ENCODE results near the gene FTO.
A peak's percentile ranks its signal among the peaks of the same experiment; 100 is the strongest.

The FTO gene

DNA sequence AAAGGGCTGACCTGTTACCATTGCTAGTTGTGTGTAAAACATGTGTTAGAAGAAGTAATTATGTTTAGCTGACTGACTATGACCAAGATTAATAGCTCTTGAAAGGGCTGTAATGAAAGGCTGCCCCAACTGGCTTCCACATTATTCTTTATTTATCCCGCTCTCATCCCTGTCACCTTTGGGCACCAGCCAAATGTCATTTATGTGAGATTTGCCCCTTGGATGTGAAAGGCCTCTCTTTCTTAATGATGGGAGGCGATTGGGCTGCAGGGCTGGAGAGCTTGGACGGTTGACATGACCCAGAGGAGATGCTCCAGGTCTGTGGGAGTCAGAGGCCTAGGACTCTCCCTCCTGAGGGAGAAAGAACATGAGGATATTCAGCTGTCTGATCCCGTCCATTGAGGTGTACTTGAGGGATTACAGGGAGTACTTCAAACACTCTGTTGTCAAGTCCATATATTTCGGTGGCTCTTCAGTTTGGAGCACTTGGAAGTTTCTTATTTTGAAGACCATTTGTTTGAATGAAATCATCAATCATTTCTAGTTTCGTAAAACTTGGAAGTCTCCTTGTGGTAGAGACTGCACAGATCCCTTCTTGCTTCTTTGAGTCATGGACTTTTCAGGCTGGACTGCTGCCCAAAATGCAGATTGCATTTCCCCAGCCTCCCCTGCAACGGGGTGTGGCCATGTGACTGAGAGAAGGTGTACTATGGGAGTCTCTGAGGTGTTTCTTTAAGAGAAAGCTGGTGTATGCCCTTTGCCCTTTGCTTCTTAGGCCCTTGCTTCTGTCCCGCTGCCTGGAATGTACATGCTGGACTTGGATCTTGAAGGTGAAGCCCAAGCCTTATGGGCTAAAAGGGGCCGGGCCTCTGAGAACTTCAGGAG is 51.3 kb downstream of the FTO start:
- peak; percentile 47 for DNase-seq (ENCODE audit: low spot score)

DNA sequence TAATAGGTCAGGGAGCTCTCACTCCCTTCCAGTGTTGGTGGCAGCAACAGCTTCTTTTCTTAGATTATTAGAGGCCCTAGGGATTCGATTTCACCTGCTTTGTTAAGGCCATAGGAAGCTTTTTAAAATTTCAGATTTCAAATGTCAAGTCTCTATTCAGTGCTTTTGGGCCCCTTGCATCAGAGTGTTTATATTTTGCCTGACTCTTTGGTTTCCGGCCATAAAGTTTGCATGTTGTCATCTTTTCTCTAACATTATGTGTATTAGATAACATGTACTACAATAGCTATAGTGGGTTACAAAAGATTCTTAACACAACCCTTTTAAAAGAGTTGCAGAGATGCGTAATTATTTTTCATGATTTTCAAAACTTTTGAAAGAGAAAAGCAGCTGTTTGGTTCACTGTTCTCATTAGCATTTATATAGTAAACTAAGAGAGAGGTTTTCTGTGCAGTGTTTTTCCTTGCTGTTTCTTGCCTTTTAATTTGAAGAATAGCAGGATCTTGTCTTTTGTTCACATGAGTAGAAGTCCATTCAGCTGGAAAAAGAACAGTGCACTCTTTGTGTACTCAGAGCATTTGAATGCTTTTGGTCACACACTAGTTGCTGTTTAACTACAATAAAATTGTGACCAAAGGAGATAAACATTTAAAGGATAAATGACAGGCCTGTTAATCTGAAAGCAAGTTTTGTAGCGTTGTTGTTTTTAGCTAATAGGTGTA is 52.5 kb downstream of the FTO start:
- DNase-seq (ENCODE audit: low spot score): no peak

DNA sequence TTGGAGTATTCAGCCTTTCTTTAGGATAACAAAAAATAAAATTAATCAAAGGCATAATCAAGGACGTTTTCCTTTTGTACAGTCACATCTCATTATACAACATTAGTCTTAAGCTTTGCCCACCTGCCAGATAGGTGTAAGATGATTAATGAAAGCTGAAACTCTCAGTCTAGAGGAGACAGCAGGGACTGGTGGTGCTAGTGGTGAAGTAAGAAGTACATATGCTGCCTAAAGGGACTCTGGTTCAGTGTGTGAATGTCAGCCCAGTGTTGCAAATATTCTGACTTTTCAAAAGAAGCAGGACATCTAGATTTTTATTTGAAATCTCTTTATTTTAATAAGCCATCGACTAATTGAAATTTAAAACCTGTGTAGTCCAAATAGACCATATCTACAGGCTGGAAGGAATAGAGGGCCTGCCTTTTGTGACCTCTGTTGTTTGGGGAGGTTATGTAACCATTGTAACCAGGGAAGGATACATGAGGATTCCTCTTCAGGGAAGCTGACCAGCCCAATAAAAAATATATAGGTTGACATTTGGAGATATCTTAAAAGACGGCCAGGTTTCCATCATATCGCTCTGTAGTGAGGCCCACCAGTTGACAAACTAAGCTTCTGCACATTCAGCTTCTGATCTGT is 54.1 kb downstream of the FTO start:
- no peak for DNase-seq (ENCODE audit: low spot score)

DNA sequence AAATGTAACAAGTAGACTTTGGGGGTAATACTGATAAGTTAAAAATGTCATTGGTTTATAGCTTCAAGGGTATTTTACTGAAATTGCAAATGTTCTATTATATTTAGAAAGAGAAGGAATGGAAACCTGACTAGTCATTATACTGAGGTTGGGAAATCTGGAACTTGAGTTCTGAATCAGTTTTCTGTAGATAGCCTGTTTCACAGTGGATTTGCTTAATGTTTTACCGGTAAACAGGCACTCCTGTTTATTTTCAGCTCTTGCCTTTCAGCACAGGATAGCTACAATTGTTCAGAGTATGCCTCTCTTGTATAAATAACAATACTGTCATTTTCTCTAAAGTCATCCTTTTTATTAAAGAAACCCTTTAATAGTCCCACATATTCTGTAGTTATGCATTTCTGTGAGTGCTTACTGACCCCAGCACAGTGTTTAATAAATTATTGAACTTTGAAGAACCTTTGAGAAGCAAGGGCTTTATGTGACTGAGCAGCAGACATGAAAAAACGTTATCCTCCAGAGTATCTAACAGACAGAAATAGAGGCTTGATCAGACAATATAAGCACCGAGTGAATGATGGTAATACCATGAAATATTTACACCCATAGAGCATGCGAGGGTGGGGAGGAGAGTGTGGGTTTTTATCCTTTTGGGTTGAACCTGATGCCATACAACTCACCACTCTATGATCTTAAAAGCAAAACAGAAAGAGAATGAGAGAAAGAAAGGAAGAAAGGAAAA is 58.2 kb downstream of the FTO start:
- DNase-seq (ENCODE audit: low spot score): no peak

DNA sequence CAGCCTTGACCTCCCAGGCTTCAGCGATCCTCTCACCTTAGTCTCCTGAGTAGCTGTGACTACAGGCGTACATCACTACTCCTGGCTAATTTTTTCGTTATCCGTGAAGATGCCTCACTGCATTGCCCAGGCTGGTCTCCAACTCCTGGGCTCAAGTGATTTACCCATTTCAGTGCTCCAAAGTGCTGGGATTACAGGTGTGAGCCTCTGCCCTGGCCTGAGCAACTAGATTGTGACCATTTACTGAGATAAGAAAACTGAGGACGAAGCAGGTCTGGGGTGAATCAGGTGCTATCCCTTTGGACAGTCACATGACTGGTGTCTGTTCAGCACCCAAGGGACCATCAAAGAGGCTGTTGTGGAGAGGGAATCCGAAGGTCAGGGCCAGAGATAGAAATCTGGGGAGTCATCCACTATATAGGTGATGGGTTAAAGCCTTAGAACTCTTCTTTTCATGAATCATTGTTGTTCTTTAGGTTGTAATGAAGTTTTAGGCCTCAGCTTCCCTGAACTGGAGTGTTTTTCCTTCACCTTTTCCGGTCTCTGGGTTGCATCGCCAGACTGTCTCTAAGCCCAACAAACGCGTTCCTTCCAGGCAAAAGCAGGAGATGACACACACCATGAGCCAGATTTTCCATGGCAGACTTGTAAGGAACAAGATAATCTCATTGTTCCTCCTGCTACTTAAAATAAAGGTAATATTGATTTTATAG is 62.5 kb downstream of the FTO start:
- DNase-seq (ENCODE audit: low spot score): no peak

DNA sequence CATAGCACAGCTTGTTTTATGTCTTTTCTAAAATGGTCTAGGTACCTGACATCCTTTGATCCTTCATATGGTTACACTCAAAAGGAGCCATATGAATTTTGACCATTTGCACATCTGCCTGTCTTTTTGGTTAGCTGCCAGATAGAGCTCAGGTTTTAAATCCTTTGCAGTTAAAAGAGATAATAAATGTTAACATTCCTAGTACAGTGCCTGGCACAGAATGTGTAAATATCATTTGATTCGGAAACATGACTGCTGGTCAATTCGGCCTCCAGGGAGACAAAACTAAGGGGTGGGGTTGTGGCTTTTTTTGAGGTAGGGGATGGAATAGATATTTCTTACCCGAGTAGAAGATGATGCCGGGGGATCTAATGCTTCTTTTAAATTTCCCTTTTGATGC is 64.2 kb downstream of the FTO start:
- DNase-seq (ENCODE audit: low spot score): no peak

DNA sequence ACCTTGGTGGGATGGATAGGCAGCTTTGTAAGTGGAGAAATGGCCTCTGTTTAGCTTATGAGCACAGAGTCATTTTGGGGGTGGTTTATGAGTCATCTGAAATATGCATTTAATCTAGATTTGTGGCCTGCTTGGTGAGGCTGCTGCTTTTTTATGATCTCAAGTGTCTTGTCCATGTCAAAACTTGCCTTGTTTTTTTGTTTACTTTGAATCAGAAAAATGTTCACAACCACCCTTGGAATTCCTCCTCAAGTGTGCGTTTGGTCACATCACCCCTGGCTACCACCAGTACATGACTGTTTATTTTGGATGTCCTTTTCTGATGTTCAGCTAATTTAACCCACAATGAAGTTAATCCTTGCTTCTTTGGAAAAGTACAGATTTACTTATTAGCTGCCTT is 64.6 kb downstream of the FTO start:
- peak; percentile 67 for DNase-seq (ENCODE audit: low spot score)

DNA sequence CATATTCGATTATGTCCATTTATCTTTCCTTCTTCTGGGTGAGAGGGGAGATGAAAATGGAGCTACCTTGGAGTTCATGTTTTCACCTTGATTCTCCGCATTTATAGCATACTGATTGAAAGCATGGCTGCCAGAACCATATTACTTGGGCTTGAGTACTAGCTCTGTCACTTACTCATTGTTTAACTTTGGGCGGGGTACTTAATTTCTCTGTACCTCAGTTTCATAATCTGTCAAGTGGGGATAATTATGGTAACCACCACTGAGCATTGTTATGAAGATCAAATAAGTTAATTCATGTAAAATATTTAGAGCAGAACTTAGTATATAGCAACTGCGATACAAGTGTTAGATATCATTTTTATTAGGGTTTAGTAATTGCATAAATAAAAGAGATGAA is 65.2 kb downstream of the FTO start:
- DNase-seq (ENCODE audit: low spot score): no peak

DNA sequence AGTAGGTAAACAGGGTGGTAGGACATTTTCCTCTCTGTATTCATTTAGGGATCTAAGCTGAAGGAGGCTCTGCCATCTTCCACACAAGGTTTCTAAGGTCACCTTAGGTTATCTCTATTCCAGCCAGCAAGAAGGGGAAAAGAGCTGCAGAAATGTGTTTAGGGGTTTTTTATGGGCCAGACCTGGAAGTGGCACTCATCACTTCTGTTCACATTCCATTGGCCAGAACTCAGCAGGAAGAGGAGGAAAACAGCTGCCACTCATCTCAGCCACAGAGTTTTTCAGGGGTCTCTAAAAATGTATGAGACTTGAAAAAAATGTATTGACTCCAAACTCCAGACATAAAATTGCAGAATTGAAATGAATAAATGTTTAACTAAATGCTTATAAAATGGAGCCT is 65.8 kb downstream of the FTO start:
- DNase-seq (ENCODE audit: low spot score): no peak

DNA sequence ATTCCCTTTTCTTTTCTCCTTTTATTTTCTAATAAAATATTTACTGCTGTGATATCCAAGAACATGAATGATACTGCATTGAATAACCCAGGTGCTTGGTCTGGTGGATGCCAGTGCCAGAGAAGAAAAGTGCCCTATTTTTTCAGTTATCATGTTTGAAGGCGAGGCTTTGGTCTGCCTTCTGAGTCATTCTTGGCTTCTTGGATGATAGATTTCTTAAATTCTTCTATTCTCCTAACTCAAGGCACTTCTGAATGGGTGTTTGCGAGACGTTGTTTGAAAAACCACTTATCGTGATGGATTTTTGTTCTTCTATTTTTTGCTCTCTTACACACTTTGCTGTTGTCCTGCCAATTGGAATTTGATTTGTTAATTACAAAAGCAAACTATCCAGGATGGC is 66.7 kb downstream of the FTO start:
- no peak for DNase-seq (ENCODE audit: low spot score)

DNA sequence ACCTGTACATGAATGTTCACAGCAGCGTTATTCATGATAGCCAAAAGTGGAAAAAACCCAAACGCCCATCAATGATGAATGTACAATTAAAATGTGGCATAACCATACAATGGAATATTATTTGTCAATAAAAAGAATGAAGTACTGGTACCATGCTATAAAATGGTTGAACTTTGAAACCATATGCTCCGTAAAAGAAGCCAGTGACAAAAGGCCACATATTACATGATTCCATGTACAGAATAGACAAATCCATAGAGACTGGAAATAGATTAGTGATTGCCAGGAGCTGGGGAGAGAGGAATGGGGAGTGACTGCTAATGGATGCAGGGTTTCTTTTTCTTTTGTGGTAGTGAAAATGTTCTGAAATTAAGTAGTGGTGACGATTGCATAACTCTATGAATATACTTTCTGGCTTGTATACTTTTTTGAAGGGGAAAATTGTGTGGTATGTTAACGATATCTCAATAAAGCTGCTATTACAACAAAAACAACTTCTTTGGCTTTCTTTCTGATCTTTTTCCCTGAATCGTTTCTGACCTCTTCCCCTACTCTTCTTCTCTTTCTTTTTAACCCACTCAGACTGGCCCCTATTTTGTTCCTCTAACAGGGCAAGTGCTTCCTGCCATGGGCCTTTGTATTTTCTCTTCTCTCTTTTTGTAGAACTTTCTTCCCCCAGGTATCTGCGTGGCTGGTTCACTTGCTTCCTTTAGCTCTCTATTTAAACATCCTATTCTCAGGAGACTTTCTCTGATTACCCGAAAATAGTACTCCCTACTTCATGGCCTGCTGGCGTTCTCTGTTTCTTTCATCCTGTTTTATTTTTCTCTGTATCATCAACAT is 67.9 kb downstream of the FTO start:
- DNase-seq (ENCODE audit: low spot score): no peak

DNA sequence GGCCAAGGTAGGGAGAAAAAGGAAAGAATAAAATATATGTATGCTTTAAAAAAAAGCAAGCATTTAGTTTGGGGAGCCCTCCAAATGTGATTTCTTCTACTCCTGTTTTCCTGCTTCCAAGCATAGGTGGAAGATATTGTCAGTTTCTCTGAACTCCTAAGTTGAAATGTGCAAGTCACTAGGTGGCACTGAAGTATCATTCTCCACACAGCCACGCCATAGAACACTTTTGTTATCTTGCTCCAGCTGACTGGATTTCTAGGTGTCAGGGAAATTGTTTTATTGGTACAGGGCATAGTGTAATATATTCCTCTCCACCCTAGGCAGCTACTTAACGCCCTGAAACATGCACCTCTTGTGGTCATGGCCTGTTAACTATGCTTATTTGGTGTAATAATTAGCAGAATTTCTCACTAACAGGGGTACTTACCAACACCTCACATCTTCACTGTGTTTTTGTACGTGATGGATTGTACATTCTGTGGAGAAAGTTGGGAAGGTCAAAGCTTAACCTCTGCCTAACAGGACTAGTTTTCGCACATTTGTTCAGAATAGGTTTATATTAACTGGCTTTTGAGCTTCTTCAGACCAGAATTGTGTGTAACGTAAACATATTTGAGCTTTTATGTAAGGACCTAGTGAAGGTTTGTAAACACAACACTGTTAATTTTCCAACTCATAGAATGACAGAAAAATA is 69.3 kb downstream of the FTO start:
- DNase-seq (ENCODE audit: low spot score): peak; percentile 24

DNA sequence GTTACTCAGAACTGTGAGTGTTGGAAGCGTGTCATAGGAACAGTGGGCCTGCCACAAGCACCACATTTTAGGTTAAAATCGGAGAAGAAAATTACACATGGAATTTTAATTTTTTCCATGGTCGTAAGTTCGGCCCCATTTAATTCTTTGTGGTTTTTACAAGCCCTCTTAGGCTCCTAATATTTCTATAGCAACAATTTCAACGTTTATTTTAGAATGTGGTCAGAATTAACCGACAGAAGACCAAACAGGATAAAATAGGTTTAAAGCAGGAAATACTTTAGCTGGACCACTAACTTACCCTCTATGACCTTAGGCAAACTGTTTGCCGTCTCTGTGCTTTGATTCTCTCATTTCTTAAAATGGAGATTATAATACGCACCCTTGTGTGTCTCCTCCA is 69.9 kb downstream of the FTO start:
- DNase-seq (ENCODE audit: low spot score): no peak

DNA sequence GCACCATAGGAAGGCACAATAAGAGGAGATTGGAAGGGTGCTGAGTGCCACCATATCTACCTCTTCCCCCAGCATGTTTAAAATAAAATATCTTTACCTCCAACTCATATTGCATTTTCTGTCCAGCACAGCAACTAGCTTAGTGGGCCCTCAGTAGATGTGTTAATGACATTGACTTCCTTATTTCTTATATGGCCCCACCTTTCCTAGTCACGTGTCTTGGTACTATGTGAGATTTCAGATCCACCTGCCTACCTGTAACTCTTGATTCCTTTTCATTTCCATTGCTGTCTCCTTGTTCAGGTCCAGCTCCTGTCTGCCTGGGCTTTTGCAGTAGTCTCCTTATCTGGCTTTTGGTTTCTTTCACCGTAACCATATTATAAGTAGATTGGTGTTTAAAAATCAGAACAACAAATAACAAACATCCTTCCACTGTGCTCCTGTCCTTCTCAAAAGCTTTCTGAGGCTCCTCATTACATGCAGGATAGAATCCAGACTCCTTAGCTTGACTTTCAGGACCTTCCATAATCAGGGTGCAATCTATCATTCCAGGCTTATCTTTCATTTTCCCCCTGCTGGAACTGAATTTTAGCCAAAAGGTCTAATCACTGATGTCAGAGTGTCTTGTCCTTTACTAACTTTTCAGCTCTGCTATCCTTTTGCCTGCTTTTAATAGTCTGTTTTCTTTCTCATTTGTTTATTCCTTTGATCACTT is 71.3 kb downstream of the FTO start:
- no peak for DNase-seq (ENCODE audit: low spot score)

DNA sequence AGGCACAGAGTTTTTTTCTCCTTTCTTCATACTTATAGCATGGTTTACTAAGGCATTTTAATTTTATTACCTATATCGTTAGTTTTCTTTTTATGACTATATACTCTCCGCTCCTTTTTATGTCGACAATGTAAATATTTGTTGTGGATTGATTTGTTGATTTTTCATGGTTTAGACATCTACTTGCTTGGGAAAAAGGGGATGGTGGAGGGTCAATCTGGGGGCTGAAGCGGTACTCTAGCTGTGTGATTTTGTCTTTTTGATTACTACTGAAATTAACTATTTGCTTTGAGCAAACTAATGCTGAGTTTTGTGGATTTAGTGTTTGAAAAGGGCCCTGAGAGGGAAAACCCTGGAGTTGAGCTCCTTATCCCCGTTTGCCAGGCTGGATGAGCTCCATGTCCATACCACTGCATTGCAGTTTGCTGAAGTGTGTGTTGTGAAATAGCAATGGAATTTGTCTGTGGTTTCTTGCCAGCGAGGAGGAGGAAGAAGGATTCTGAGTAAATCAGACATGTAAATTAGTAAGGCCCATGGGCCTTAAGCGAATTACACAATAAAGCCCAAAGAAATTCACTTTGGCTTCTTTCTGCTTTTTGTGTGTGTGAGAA is 72.0 kb downstream of the FTO start:
- peak; percentile 61 for DNase-seq (ENCODE audit: low spot score)

DNA sequence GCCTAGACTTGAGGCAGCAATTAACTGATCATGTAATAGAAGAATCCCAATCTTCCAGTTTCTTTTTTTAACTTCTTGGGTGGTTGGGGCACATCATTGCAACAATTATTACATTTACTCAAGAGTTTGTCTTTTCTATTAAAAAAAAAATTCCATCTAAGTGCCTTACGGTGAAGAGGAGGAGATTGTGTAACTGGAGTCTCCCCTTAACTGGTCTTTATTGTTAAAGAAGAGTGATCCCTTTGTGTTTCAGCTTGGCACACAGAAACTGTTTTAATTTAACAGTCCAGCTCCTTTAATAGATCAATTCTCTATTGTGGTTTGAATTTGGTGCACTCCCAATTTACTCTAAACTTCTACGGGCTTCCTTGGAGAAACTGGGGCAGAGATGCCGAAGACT is 75.2 kb downstream of the FTO start:
- DNase-seq (ENCODE audit: low spot score): no peak

DNA sequence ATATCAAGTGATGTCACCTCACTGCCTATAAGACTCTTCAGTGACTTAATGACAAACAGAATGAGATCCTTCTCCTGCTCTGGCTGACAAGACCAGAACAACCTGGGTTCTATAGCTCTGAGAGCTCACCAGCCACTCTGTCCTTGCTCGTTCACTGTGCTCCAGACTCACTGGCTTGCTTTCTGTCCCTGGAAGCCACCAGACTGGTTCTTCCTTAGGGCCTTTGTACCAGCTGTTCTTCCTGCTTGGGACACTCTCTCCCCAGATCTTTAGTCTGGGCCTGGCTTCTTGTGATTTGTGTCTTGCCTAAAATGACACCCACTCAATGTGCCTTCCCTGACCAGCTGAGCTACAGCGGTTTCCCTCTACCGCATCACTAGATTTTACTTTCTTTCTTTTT is 76.1 kb downstream of the FTO start:
- DNase-seq (ENCODE audit: low spot score): no peak

DNA sequence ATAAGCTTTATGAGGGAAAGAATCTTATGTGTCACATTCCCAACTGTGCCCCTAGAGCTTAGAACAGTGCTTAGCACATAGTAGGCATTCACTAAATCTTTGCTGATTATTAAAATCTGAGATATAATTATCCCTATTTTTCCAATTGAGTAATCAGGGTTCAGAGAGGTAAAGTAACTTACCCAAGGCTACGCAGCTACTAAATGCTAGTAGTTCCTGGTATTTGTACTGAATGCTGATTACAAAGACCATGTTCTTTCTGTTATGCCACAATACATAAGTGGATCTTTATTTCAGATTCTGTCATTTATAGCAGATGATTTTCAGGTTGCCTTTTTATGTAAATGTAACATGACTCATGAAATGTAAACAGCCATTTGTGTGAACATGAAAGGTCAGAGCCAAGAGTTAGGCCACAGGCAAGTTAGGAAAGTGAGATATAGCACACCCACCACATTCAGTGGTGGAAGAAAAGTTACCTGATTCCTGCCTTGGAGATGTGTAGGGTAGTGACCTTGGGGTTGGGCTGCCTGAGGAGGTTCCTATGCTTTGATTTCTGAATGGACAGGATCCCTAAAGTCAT is 77.2 kb downstream of the FTO start:
- DNase-seq (ENCODE audit: low spot score): no peak

DNA sequence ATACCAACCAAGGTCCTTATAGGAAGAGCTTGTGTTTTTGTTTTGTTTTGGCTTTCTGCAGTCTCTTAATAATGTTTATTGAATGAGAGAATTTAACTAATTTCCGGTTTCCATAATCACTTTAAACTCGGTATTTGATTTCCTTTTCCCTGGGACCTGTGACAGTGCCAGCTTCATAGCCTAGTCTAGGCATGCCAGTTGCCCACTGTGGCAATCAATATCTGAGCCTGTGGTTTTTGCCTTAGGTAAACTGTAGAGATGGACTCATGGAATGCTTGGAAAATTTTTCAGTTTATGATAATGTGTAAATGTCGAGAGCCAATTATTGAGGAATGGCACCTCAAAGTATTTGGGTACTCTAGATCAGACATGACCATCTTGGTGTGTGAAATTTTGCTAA is 78.2 kb downstream of the FTO start:
- DNase-seq (ENCODE audit: low spot score): no peak

Measured in GM03348 (cell line).